NB4 (cell line): ENCODE measurements around the gene UBTD2.
A peak's percentile ranks its signal among the peaks of the same experiment; 100 is the strongest.

Experiments used
- DNase-seq: peaks from one replicate; pipeline ENCODE4 v3.0.0; 2010; ENCODE audit warnings: low read depth
- H3K4me3 ChIP-seq: one replicate; pipeline ENCODE4 v1.5.1; 2011; ENCODE audit warnings: mild to moderate bottlenecking, low read depth, low read length, moderate library complexity
- CTCF ChIP-seq: IDR thresholded peaks from one replicate; pipeline ENCODE4 v1.5.1; 2012; ENCODE audit warnings: low read depth, low read length
- MAX ChIP-seq: IDR thresholded peaks from 2 replicates; pipeline ENCODE4 v1.6.1; 2011; ENCODE audit warnings: low read depth, low read length
- MYC ChIP-seq: IDR thresholded peaks from 2 replicates; pipeline ENCODE4 v1.6.1; 2011; ENCODE audit warnings: low read depth, low read length
- POLR2A ChIP-seq: IDR thresholded peaks from 2 replicates; pipeline ENCODE4 v1.6.1; 2011; ENCODE audit warnings: mild to moderate bottlenecking; ENCODE audit not compliant: insufficient read length; ENCODE audit errors: extremely low read depth

UBTD2 gene

GRCh38 chr5:172303572-172304335, 20.2 kb upstream of the UBTD2 start:
- H3K4me3 ChIP-seq = no peak overlapping the region
- TF ChIP-seq MAX (no peak), MYC (no peak), POLR2A (no peak), CTCF (no peak)
- DNase-seq = peak; percentile 37

- no peak overlapping the region for H3K4me3 ChIP-seq
- no peak for TF ChIP-seq CTCF
- TF ChIP-seq POLR2A = no peak
- no peak for TF ChIP-seq MYC
- no peak for TF ChIP-seq MAX
- DNase-seq = no peak
Measured at GRCh38 chr5:172303162-172303561, 19.6 kb upstream of the UBTD2 start.

- no peak for DNase-seq
- TF ChIP-seq MYC (no peak), MAX (no peak), CTCF (no peak), POLR2A (no peak)
- H3K4me3 ChIP-seq = no peak overlapping the region
Measured at GRCh38 chr5:172302047-172302710, 18.6 kb upstream of the UBTD2 start.

- no peak overlapping the region for H3K4me3 ChIP-seq
- DNase-seq = peak; percentile 26
- TF ChIP-seq POLR2A = no peak
- no peak for TF ChIP-seq MYC
- no peak for TF ChIP-seq MAX
- TF ChIP-seq CTCF = no peak
Measured at GRCh38 chr5:172299916-172300439, 16.4 kb upstream of the UBTD2 start.

GRCh38 chr5:172294831-172295230, 11.3 kb upstream of the UBTD2 start:
- DNase-seq = no peak
- TF ChIP-seq MAX (no peak), MYC (no peak), CTCF (no peak), POLR2A (no peak)
- no peak overlapping the region for H3K4me3 ChIP-seq
